RWPE2 (cell line): ENCODE data around the gene IGFBP7.

Source experiments
- ATAC-seq: fragments of 200-7000 bp; cut with Tn5 transposase; 3 replicates; pipeline ENCODE4 v1.9.1; 2021; ENCODE audit warnings: low read depth
- DNase-seq: peaks from one replicate; pipeline ENCODE4 v3.0.0-alpha.2; 2020; ENCODE audit warnings: low spot score
- H3K27ac ChIP-seq: fragments of 450-650 bp; 2 replicates; pipeline ENCODE4 v1.5.1; 2017; ENCODE audit warnings: mild to moderate bottlenecking; ENCODE audit not compliant: poor library complexity, severe bottlenecking
- H3K27me3 ChIP-seq: fragments of 250-450 bp; sonication (Bioruptor Pico); 2 replicates; pipeline ENCODE4 v1.5.1; 2021; ENCODE audit warnings: mild to moderate bottlenecking, moderate library complexity; ENCODE audit not compliant: insufficient read depth, poor library complexity, severe bottlenecking
- H3K36me3 ChIP-seq: fragments of 250-450 bp; sonication (Bioruptor Pico); 2 replicates; pipeline ENCODE4 v1.5.1; 2020; ENCODE audit warnings: low read depth, mild to moderate bottlenecking, moderate library complexity
- H3K4me1 ChIP-seq: fragments of 250-450 bp; sonication (Bioruptor Pico); 2 replicates; pipeline ENCODE4 v1.5.1; 2021; ENCODE audit warnings: mild to moderate bottlenecking, moderate library complexity; ENCODE audit not compliant: insufficient read depth, poor library complexity, severe bottlenecking
- H3K4me3 ChIP-seq: fragments of 250-450 bp; sonication (Bioruptor Pico); 2 replicates; pipeline ENCODE4 v1.5.1; 2021; ENCODE audit warnings: mild to moderate bottlenecking, moderate library complexity; ENCODE audit not compliant: severe bottlenecking
- H3K9me3 ChIP-seq: fragments of 250-450 bp; sonication (Bioruptor Pico); 2 replicates; pipeline ENCODE4 v1.5.1; 2021; ENCODE audit warnings: mild to moderate bottlenecking, moderate library complexity; ENCODE audit not compliant: severe bottlenecking
- CTCF ChIP-seq: fragments of 450-650 bp; IDR thresholded peaks from one replicate; pipeline ENCODE4 v1.5.1; 2017; ENCODE audit warnings: mild to moderate bottlenecking, moderate library complexity; ENCODE audit not compliant: poor library complexity, severe bottlenecking

Gene IGFBP7

GRCh38 chr4:57114973-57115372, 4.8 kb upstream of the IGFBP7 start:
- H3K27ac ChIP-seq = no peak overlapping the region
- peaks cover 44% of the 10 kb centered on the region for H3K4me1 ChIP-seq
- no peaks in the 10 kb centered on the region for H3K27me3 ChIP-seq
- no peak for ATAC-seq
- no peaks in the 10 kb centered on the region for H3K9me3 ChIP-seq
- H3K4me3 ChIP-seq = no peak overlapping the region
- H3K36me3 ChIP-seq = no peaks in the 10 kb centered on the region
- TF ChIP-seq CTCF = no peak
- DNase-seq = no peak

- H3K36me3 ChIP-seq = peaks cover under 1% of the 10 kb centered on the region; the same call in 1 of the 2 replicates
- no peak for ATAC-seq
- H3K4me1 ChIP-seq = peaks cover 34% of the 10 kb centered on the region
- H3K9me3 ChIP-seq = no peaks in the 10 kb centered on the region
- TF ChIP-seq CTCF = no peak
- no peak overlapping the region for H3K4me3 ChIP-seq
- H3K27me3 ChIP-seq = no peaks in the 10 kb centered on the region
- no peak overlapping the region for H3K27ac ChIP-seq
- no peak for DNase-seq
Measured at GRCh38 chr4:57113870-57114269, 3.7 kb upstream of the IGFBP7 start.

- Histone ChIP-seq H3K36me3 (peaks cover 29% of the 10 kb centered on the region), H3K4me1 (peaks cover 43% of the 10 kb centered on the region), H3K27me3 (no peaks in the 10 kb centered on the region), H3K9me3 (no peaks in the 10 kb centered on the region), H3K27ac (peak overlapping the region; percentile 71), H3K4me3 (peak overlapping the region; percentile 91)
- ATAC-seq (peak; percentile 37), DNase-seq (no peak)
- no peak for TF ChIP-seq CTCF
Measured at GRCh38 chr4:57110640-57111511, 691 bp upstream of the IGFBP7 start.

- Histone ChIP-seq H3K9me3 (no peaks in the 10 kb centered on the region), H3K27ac (peak overlapping the region; percentile 71)
- no peak for ATAC-seq
Measured at GRCh38 chr4:57109411-57109846, 756 bp downstream of the IGFBP7 start.

More at GRCh38 chr4:57109411-57109846, 756 bp downstream of the IGFBP7 start:
- H3K27me3 ChIP-seq = no peaks in the 10 kb centered on the region
- no peak for TF ChIP-seq CTCF
- H3K36me3 ChIP-seq = peaks cover 40% of the 10 kb centered on the region
- peaks cover 49% of the 10 kb centered on the region for H3K4me1 ChIP-seq
- H3K4me3 ChIP-seq = peak overlapping the region; percentile 91
- no peak for DNase-seq
